Activated T-helper 2 cell treated with anti-CD3 and anti-CD28 coated beads, Interferon-gamma antibody, Interleukin-2, Interleukin-4, amounts not matched to agents 10 μg/mL and 5 μg/mL and 100 μg/mL, durations not matched to agents 14 hours and 24 hours and 36 hours (primary cell): ENCODE measurements around the gene KDM2B. TPM values are rescaled to one million over a fixed set of nuclear protein-coding genes. Genes with fewer than 3 reads are reported as not detected.

Source experiments
- DNase-seq: peaks from one replicate; pipeline ENCODE4 v3.0.0; 2021; ENCODE audit warnings: low spot score
- H3K27ac Mint-ChIP-seq: one replicate; pipeline ENCODE4 v1.8.0; 2021; ENCODE audit warnings: mixed read lengths
- H3K27me3 Mint-ChIP-seq: one replicate; pipeline ENCODE4 v1.8.0; 2021; ENCODE audit warnings: low read depth, mixed read lengths
- H3K36me3 Mint-ChIP-seq: one replicate; pipeline ENCODE4 v1.8.0; 2021; ENCODE audit warnings: low read depth, mixed read lengths
- H3K4me1 Mint-ChIP-seq: one replicate; pipeline ENCODE4 v1.8.0; 2021; ENCODE audit warnings: low read depth, mixed read lengths
- H3K4me3 Mint-ChIP-seq: one replicate; pipeline ENCODE4 v1.8.0; 2021; ENCODE audit warnings: low read depth, mild to moderate bottlenecking, moderate library complexity, mixed read lengths
- H3K9me3 Mint-ChIP-seq: one replicate; pipeline ENCODE4 v1.8.0; 2021; ENCODE audit warnings: mixed read lengths
- intact Hi-C: fragments of 100-400 bp; cut with micrococcal nuclease; formaldehyde crosslinking; loops from one replicate; pipeline ENCODE4 v1.15.1; 2023
- total RNA-seq: library from RNA; stranded (reverse); gene quantifications from 2 replicates; pipeline ENCODE4 v1.2.3, GENCODE V29; 2022

The KDM2B gene
- total RNA-seq = 56.2 and 59.3 TPM in 2 replicates

- peaks cover 35% of the 10 kb centered on the region for H3K4me1 Mint-ChIP-seq
- intact Hi-C loops = loop anchor here (1.0 to 5.0 kb wide), 2 partner anchors 9 to 44 kb away; no protein-coding TSS in a partner anchor
- peak within 1 kb of the TSS; percentile 99 for H3K27ac Mint-ChIP-seq
- peak within 1 kb of the TSS; percentile 98 for H3K4me3 Mint-ChIP-seq
- no peaks in the 10 kb centered on the region for H3K9me3 Mint-ChIP-seq
- H3K36me3 Mint-ChIP-seq = peaks cover 7% of the 10 kb centered on the region
- no peaks in the 10 kb centered on the region for H3K27me3 Mint-ChIP-seq
- peak; percentile 28 for DNase-seq
Measured at GRCh38 chr12:121580959-121581685, at the start of gene KDM2B. Gene KDM2B, minus strand, starts transcription at chr12:121581023. Its CDS starts 112 bp downstream, at chr12:121580911.

DNA sequence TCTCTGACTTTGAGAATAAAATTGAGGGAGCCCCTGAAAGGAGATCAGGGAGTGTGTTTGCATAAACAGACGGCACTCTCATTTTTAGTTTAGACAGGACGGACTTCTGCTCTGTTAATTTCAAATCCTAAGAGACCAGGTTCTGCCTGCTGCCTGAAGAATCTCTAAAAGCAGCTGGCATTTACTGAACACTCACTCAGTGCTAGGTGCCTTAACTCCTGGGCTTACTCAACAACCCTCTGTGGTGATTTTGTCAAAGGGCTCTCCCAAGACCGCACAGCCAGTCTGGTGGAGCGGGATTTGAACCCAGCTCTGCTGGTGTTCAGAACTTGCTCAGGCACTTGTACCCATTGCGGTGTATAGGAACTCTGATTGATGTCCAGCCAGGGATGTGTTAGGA is 47.7 kb upstream of the KDM2B start:
- Mint-ChIP-seq H3K9me3 (no peaks in the 10 kb centered on the region), H3K36me3 (peaks cover 44% of the 10 kb centered on the region)

DNA sequence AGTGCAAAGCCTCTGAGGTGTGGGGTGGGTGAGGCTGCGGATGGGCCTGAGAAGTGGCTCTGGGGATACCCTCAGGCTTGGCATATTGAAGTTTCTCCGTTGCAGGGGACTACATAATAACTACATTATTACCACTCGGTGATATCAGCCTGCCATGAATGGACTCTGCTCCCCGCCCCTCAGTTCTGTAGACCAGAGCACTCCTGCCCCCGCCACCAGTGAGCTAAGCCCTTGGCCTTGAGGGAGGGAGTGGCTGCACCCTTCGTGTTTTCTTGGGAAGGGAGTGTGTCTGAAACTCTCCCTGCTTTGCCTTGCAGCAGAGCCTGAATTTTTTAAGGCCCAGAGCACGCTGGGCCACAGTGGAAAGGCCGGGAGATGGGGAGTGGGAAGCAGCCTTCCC is 47.2 kb upstream of the KDM2B start:
- H3K36me3 Mint-ChIP-seq = peaks cover 44% of the 10 kb centered on the region
- intact Hi-C loops = loop anchor here (5.0 kb wide), 3 partner anchors 91 to 276 kb away; partner anchors contain the start of genes ANAPC5 and RHOF
- peak overlapping the region; percentile 90 for H3K27ac Mint-ChIP-seq
- peaks cover 50% of the 10 kb centered on the region for H3K4me1 Mint-ChIP-seq
- no peaks in the 10 kb centered on the region for H3K9me3 Mint-ChIP-seq
- H3K27me3 Mint-ChIP-seq = no peaks in the 10 kb centered on the region
- DNase-seq = no peak
- H3K4me3 Mint-ChIP-seq = peak overlapping the region; percentile 90

More for the DNA sequence above, 47.7 kb upstream of the KDM2B start:
- Mint-ChIP-seq H3K27me3 (no peaks in the 10 kb centered on the region), H3K27ac (peak overlapping the region; percentile 90), H3K4me3 (peak overlapping the region; percentile 90), H3K4me1 (peaks cover 51% of the 10 kb centered on the region)
- no peak for DNase-seq
- intact Hi-C loops = loop anchor here (5.0 kb wide), 3 partner anchors 91 to 276 kb away; partner anchors contain the start of genes ANAPC5 and RHOF

GRCh38 chr12:121626853-121627640 is 46.2 kb upstream of the KDM2B start:
- peak; percentile 78 for DNase-seq
- H3K27me3 Mint-ChIP-seq = no peaks in the 10 kb centered on the region
- H3K4me3 Mint-ChIP-seq = peak overlapping the region; percentile 90
- peaks cover 44% of the 10 kb centered on the region for H3K4me1 Mint-ChIP-seq
- H3K36me3 Mint-ChIP-seq = peaks cover 39% of the 10 kb centered on the region
- H3K27ac Mint-ChIP-seq = peak overlapping the region; percentile 90
- H3K9me3 Mint-ChIP-seq = no peaks in the 10 kb centered on the region
- intact Hi-C loops = loop anchor here (1.0 to 5.0 kb wide), 11 partner anchors 10 to 275 kb away; partner anchors contain the start of genes ANAPC5 and RHOF

DNA sequence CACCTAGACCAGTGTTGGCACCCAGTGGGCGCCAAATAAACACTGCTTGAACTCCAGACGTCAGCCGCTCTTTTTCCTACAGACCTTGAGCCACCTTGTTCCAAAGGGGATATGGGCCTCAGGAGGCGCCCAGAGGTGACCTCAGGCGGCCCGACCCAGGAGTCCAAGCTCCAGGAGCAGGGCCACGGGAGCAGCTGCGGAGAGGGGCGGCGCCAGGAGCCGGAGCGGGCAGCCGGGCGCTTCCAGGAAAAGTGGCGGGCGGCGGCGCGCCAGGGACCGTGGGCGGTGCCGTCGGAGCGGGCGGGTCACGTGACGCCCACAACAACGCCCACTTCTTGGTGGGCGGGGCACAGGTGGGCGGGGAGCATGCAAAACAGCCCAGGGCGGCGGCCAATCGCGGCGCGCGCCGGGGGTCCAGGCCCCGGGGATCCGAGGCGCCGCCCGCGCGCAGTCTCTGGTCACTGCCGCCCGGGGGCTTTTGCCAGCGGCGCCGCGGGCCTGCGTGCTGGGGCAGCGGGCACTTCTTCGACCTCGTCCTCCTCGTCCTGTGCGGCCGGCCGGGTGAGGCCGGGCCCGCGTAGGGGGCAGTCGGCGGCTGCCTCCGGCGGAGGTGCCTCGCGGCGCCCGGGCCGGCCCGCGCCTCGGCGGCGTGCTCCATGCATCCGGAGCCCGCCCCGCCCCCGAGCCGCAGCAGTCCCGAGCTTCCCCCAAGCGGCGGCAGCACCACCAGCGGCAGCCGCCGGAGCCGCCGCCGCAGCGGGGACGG is 45.4 kb upstream of the KDM2B start, which contains the start of gene ORAI1:
ORAI1 (plus strand) TSS at position 444 of the 766 bp plus-strand sequence.
- H3K4me1 Mint-ChIP-seq = peaks cover 40% of the 10 kb centered on the region

GRCh38 chr12:121620333-121620891 is 39.6 kb upstream of the KDM2B start:
- no peak for DNase-seq
- Mint-ChIP-seq H3K9me3 (no peaks in the 10 kb centered on the region), H3K4me3 (no peak overlapping the region), H3K4me1 (peaks cover 11% of the 10 kb centered on the region), H3K27ac (no peak overlapping the region), H3K27me3 (no peaks in the 10 kb centered on the region), H3K36me3 (peaks cover 5% of the 10 kb centered on the region)
- intact Hi-C loops = no loop called here

More for the DNA sequence above, 45.4 kb upstream of the KDM2B start, which contains the start of gene ORAI1:
- Mint-ChIP-seq H3K27ac (peak within 1 kb of the TSS; percentile 90), H3K4me3 (peak within 1 kb of the TSS; percentile 90), H3K36me3 (peaks cover 32% of the 10 kb centered on the region), H3K9me3 (no peaks in the 10 kb centered on the region), H3K27me3 (no peaks in the 10 kb centered on the region)
- DNase-seq = peak; percentile 94
- intact Hi-C loops = loop anchor here (1.0 to 5.0 kb wide), 5 partner anchors 61 to 274 kb away; partner anchors contain the start of genes ANAPC5 and RHOF

- Mint-ChIP-seq H3K27ac (no peak overlapping the region), H3K4me3 (no peak overlapping the region), H3K9me3 (no peaks in the 10 kb centered on the region), H3K36me3 (peaks cover 5% of the 10 kb centered on the region), H3K27me3 (no peaks in the 10 kb centered on the region), H3K4me1 (peaks cover 3% of the 10 kb centered on the region)
- DNase-seq = no peak
- intact Hi-C loops = no loop called here
Measured at GRCh38 chr12:121618659-121619233, 37.9 kb upstream of the KDM2B start.

DNA sequence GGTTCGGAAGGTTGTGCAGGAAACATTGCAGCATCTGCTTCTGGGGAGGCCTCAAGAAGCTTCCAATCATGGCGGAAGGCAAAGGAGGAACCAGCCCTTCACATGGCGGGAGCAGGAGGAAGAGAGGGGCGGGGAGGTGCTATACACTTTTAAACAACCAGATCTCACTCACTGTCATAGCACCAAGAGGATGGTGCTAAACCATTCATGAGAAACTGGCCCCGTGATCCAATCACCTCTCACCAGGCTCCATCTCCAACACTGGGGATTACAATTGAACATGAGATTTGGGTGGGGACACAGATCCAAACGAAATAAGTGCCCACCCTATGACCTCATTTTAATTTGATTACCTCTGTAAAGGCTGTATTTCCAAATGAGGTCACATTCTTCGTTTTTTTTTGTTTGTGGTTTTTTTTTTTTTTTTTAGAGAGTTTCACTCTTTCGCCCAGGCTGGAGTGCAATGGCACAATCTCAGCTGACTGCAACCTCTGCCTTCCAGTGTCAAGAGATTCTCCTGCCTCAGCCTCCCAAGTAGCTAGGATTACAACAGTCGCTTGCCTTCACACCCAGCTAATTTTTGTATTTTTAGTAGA is 34.1 kb upstream of the KDM2B start:
- no peak overlapping the region for H3K4me3 Mint-ChIP-seq

GRCh38 chr12:121613462-121613861 is 32.6 kb upstream of the KDM2B start:
- H3K27me3 Mint-ChIP-seq = no peaks in the 10 kb centered on the region
- H3K4me3 Mint-ChIP-seq = no peak overlapping the region
- no peak for DNase-seq
- H3K27ac Mint-ChIP-seq = no peak overlapping the region
- no peaks in the 10 kb centered on the region for H3K9me3 Mint-ChIP-seq
- peaks cover under 1% of the 10 kb centered on the region for H3K36me3 Mint-ChIP-seq
- H3K4me1 Mint-ChIP-seq = peaks cover 1% of the 10 kb centered on the region
- intact Hi-C loops = no loop called here

More for the DNA sequence above, 34.1 kb upstream of the KDM2B start:
- peaks cover 5% of the 10 kb centered on the region for H3K36me3 Mint-ChIP-seq
- no peaks in the 10 kb centered on the region for H3K9me3 Mint-ChIP-seq
- H3K27ac Mint-ChIP-seq = no peak overlapping the region
- H3K27me3 Mint-ChIP-seq = no peaks in the 10 kb centered on the region
- DNase-seq = no peak
- H3K4me1 Mint-ChIP-seq = peaks cover 1% of the 10 kb centered on the region
- intact Hi-C loops = loop anchor here (2.0 kb wide), 1 partner anchor 32 kb away; no protein-coding TSS in a partner anchor

DNA sequence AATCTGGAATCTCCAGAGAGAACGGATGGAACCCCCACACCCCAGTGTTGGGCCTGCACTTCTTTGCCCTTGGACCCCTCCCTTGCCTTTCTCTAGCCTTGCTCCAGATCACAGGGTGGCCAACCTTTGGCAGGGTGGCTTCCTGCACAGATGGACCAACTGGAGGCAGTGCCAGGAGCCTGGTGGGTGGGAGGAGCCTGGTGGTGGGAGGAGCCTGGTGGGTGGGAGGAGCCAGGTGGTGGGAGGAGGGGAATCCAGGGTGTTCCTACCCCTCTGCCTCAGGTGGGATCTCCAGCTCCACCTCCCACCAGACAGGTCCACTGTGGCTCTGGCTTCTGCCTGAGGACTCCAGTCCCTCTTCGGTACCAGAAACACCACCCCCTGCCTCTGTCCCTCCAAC is 30.5 kb upstream of the KDM2B start:
- H3K36me3 Mint-ChIP-seq = no peaks in the 10 kb centered on the region
- no peak overlapping the region for H3K27ac Mint-ChIP-seq
- no peaks in the 10 kb centered on the region for H3K27me3 Mint-ChIP-seq
- H3K4me1 Mint-ChIP-seq = peaks cover 1% of the 10 kb centered on the region
- H3K4me3 Mint-ChIP-seq = no peak overlapping the region
- intact Hi-C loops = no loop called here
- H3K9me3 Mint-ChIP-seq = no peaks in the 10 kb centered on the region
- no peak for DNase-seq
